GM23248 (cell line): ENCODE measurements around the gene PTPRT.

ENCODE experiments used
- EZH2 ChIP-seq: fragments of 200-600 bp; sonication (generic); IDR thresholded peaks from 2 replicates; pipeline ENCODE4 v1.6.1; 2018; ENCODE audit warnings: antibody characterized with exemption, mild to moderate bottlenecking; ENCODE audit not compliant: insufficient read depth, poor library complexity, severe bottlenecking
- EZH2phosphoT487 ChIP-seq: fragments of 200-600 bp; sonication (generic); IDR thresholded peaks from 2 replicates; pipeline ENCODE4 v1.6.1; 2018; ENCODE audit warnings: antibody characterized with exemption, moderate library complexity, mild to moderate bottlenecking, low read depth; ENCODE audit not compliant: insufficient read depth

DNA sequence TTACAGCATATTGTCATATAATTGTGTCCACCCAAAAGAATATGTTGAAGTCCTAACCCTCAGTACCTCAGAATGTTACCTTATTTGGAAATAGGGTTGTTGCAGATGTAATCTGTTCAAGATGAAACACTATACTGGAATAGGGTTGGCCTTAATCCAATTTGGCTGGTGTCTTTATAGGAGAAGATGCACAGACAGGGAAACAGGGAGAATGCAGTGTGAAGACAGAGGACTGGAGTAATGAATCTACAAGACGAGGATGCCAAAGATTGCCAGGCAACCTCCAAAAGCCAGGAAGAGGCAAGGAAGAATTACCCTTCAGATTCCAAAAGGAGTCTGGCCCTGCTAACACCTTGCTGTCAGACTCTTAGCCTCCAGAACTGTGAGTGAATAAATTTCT is 482.9 kb downstream of the PTPRT start:
- no peak for TF ChIP-seq EZH2phosphoT487
- no peak for TF ChIP-seq EZH2
